HepG2 (cell line): Measurements from ENCODE around the gene JPH2. TPM values are rescaled to one million over a fixed set of nuclear protein-coding genes. Genes with fewer than 3 reads are reported as not detected.

Experiments used
- CC2D1A ChIP-seq: sonication (generic); formaldehyde crosslinking; IDR thresholded peaks from 2 replicates; pipeline ENCODE4 v1.8.1; 2023; ENCODE audit warnings: mild to moderate bottlenecking, missing genetic modification reagents
- GATA4 ChIP-seq: sonication (generic); IDR thresholded peaks from 2 replicates; pipeline ENCODE4 v1.6.1; 2016; ENCODE audit warnings: antibody characterized with exemption, low read depth, borderline replicate concordance
- MAF1 ChIP-seq: sonication (generic); formaldehyde crosslinking; IDR thresholded peaks from 2 replicates; pipeline ENCODE4 v1.5.0; 2020; ENCODE audit warnings: missing genetic modification reagents, borderline replicate concordance
- MZF1 ChIP-seq: sonication (generic); formaldehyde crosslinking; IDR thresholded peaks from 2 replicates; pipeline ENCODE4 v1.8.1; 2023; ENCODE audit warnings: mild to moderate bottlenecking, missing genetic modification reagents, borderline replicate concordance
- NFKBIZ ChIP-seq: IDR thresholded peaks from 2 replicates; pipeline ENCODE4 v1.6.1; 2018; ENCODE audit warnings: missing genetic modification reagents, missing compliant biosample characterization
- NFYB ChIP-seq: sonication (generic); formaldehyde crosslinking; IDR thresholded peaks from 2 replicates; pipeline ENCODE4 v1.4.0; 2020; ENCODE audit warnings: missing genetic modification reagents
- PHF21A ChIP-seq: sonication (generic); formaldehyde crosslinking; IDR thresholded peaks from 2 replicates; pipeline ENCODE4 v1.5.0; 2020; ENCODE audit warnings: mild to moderate bottlenecking, missing genetic modification reagents
- POLR2AphosphoS5 ChIP-seq: IDR thresholded peaks from 2 replicates; pipeline ENCODE4 v1.6.1; 2012; ENCODE audit warnings: low read depth, low read length
- PRMT3 ChIP-seq: sonication (generic); formaldehyde crosslinking; IDR thresholded peaks from 2 replicates; pipeline ENCODE4 v1.8.1; 2022; ENCODE audit warnings: low read depth, mild to moderate bottlenecking, moderate library complexity, missing genetic modification reagents, borderline replicate concordance
- REPIN1 ChIP-seq: sonication (generic); formaldehyde crosslinking; IDR thresholded peaks from 2 replicates; pipeline ENCODE4 v1.8.0; 2022; ENCODE audit warnings: missing genetic modification reagents, low read depth, mild to moderate bottlenecking, borderline replicate concordance
- TOPORS ChIP-seq: sonication (generic); formaldehyde crosslinking; IDR thresholded peaks from 2 replicates; pipeline ENCODE4 v1.8.0; 2023; ENCODE audit warnings: mild to moderate bottlenecking, missing genetic modification reagents
- ZBTB42 ChIP-seq: sonication (generic); formaldehyde crosslinking; IDR thresholded peaks from 2 replicates; pipeline ENCODE4 v1.5.0; 2020; ENCODE audit warnings: mild to moderate bottlenecking, missing genetic modification reagents
- ZNF562 ChIP-seq: sonication (generic); formaldehyde crosslinking; IDR thresholded peaks from 2 replicates; pipeline ENCODE4 v1.8.0; 2022; ENCODE audit warnings: missing genetic modification reagents, borderline replicate concordance
- ZNF629 ChIP-seq: sonication (generic); formaldehyde crosslinking; conservative IDR thresholded peaks from 2 replicates; pipeline ENCODE4 v1.5.0; 2020; ENCODE audit warnings: missing genetic modification reagents
- ZNF720 ChIP-seq: sonication (generic); formaldehyde crosslinking; IDR thresholded peaks from 2 replicates; pipeline ENCODE4 v1.4.0; 2020; ENCODE audit warnings: missing genetic modification reagents
- ZNF75D ChIP-seq: sonication (generic); formaldehyde crosslinking; IDR thresholded peaks from 2 replicates; pipeline ENCODE4 v1.8.1; 2023; ENCODE audit warnings: missing genetic modification reagents, mild to moderate bottlenecking, borderline replicate concordance
- ZNF766 ChIP-seq: sonication (generic); formaldehyde crosslinking; IDR thresholded peaks from 2 replicates; pipeline ENCODE4 v1.5.0; 2020; ENCODE audit warnings: missing genetic modification reagents, borderline replicate concordance
- polyA plus RNA-seq, 8 experiments: library from polyadenylated mRNA; depleted of rRNA in 3 of 8; stranded (reverse) in 7 of 8; unstranded in 1 of 8; fragments of >200 nt; fragmentation: Illumina TruSeq in 4 of 8; extraction: Trizol in 4 of 8; gene quantifications; 2 replicates each; pipeline versions ENCODE4 v1.2.1 to v1.2.3, GENCODE V29; 2011 to 2016; ENCODE audit warnings: low read depth in 4 of 8, missing spikeins in 1 of 8, mixed read lengths in 1 of 8; ENCODE audit not compliant: insufficient read depth in 1 of 8
- total RNA-seq, 5 experiments: library from RNA; depleted of rRNA; stranded (reverse); fragments of >200 nt; fragmentation: Illumina TruSeq; extraction: Trizol; gene quantifications; 2 replicates each; pipeline ENCODE4 v1.2.3, GENCODE V29; 2016; ENCODE audit warnings: low read depth in 1 of 5
- TF ChIP-seq, protein P1 (sequence below): sonication (generic); formaldehyde crosslinking; conservative IDR thresholded peaks from 2 replicates; pipeline ENCODE4 v1.4.0; 2020; ENCODE audit warnings: mild to moderate bottlenecking, missing genetic modification reagents, moderate library complexity
- TF ChIP-seq, protein P2 (sequence below): sonication (generic); formaldehyde crosslinking; IDR thresholded peaks from 2 replicates; pipeline ENCODE4 v1.4.0; 2020; ENCODE audit warnings: mild to moderate bottlenecking, missing genetic modification reagents
- TF ChIP-seq, protein P3 (sequence below): sonication (generic); formaldehyde crosslinking; IDR thresholded peaks from 2 replicates; pipeline ENCODE4 v1.5.0; 2020; ENCODE audit warnings: mild to moderate bottlenecking, low read depth, missing genetic modification reagents, borderline replicate concordance

The JPH2 gene
- total and polyA plus RNA-seq, 2 of the 13 experiments (the other 11 are each of a cell fraction or from before 2014, with no cell fraction given): 0.42 TPM; not detected in 1

DNA sequence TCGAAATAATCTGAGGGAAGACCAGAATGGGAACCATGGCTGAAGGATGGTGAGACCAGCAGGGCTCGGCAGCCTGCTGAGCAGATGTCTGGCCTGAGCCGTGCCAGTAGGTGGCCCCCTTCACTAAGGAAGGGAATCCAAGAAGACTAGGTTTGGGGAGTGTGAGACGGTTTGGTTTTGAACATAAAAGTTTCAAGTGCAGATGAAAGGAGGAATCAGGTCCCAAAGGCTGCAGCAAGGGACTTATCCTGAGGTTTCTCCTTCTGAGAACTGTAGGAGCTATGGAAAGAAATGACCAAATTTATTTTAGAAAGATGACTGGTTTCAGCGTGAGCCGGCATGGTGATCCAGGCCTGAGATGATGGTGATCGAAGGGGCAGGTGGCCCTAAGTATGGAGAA lies 28.1 kb upstream of the JPH2 start (continued):
- TF ChIP-seq ZBTB42 (CRISPR knock-in tag): no peak
- TF ChIP-seq NFYB (CRISPR knock-in tag): no peak
- TF ChIP-seq MAF1: no peak
- TF ChIP-seq ZNF75D (CRISPR knock-in tag): no peak
- TF ChIP-seq ZNF629 (CRISPR knock-in tag): no peak
- TF ChIP-seq ZNF766: no peak
- TF ChIP-seq MZF1: no peak
- no peak for TF ChIP-seq REPIN1 (CRISPR knock-in tag)
- no peak for TF ChIP-seq TOPORS (CRISPR knock-in tag)
- TF ChIP-seq ZNF720 (CRISPR knock-in tag): no peak
- no peak for TF ChIP-seq GATA4
- TF ChIP-seq, protein P1, sequence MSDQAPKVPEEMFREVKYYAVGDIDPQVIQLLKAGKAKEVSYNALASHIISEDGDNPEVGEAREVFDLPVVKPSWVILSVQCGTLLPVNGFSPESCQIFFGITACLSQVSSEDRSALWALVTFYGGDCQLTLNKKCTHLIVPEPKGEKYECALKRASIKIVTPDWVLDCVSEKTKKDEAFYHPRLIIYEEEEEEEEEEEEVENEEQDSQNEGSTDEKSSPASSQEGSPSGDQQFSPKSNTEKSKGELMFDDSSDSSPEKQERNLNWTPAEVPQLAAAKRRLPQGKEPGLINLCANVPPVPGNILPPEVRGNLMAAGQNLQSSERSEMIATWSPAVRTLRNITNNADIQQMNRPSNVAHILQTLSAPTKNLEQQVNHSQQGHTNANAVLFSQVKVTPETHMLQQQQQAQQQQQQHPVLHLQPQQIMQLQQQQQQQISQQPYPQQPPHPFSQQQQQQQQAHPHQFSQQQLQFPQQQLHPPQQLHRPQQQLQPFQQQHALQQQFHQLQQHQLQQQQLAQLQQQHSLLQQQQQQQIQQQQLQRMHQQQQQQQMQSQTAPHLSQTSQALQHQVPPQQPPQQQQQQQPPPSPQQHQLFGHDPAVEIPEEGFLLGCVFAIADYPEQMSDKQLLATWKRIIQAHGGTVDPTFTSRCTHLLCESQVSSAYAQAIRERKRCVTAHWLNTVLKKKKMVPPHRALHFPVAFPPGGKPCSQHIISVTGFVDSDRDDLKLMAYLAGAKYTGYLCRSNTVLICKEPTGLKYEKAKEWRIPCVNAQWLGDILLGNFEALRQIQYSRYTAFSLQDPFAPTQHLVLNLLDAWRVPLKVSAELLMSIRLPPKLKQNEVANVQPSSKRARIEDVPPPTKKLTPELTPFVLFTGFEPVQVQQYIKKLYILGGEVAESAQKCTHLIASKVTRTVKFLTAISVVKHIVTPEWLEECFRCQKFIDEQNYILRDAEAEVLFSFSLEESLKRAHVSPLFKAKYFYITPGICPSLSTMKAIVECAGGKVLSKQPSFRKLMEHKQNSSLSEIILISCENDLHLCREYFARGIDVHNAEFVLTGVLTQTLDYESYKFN (CRISPR knock-in tag): no peak
- TF ChIP-seq PRMT3 (CRISPR knock-in tag): no peak
- no peak for TF ChIP-seq PHF21A (CRISPR knock-in tag)
- no peak for TF ChIP-seq NFKBIZ
- TF ChIP-seq ZNF562 (CRISPR knock-in tag): no peak
- TF ChIP-seq POLR2AphosphoS5: no peak
- no peak for TF ChIP-seq CC2D1A
- TF ChIP-seq, protein P2, sequence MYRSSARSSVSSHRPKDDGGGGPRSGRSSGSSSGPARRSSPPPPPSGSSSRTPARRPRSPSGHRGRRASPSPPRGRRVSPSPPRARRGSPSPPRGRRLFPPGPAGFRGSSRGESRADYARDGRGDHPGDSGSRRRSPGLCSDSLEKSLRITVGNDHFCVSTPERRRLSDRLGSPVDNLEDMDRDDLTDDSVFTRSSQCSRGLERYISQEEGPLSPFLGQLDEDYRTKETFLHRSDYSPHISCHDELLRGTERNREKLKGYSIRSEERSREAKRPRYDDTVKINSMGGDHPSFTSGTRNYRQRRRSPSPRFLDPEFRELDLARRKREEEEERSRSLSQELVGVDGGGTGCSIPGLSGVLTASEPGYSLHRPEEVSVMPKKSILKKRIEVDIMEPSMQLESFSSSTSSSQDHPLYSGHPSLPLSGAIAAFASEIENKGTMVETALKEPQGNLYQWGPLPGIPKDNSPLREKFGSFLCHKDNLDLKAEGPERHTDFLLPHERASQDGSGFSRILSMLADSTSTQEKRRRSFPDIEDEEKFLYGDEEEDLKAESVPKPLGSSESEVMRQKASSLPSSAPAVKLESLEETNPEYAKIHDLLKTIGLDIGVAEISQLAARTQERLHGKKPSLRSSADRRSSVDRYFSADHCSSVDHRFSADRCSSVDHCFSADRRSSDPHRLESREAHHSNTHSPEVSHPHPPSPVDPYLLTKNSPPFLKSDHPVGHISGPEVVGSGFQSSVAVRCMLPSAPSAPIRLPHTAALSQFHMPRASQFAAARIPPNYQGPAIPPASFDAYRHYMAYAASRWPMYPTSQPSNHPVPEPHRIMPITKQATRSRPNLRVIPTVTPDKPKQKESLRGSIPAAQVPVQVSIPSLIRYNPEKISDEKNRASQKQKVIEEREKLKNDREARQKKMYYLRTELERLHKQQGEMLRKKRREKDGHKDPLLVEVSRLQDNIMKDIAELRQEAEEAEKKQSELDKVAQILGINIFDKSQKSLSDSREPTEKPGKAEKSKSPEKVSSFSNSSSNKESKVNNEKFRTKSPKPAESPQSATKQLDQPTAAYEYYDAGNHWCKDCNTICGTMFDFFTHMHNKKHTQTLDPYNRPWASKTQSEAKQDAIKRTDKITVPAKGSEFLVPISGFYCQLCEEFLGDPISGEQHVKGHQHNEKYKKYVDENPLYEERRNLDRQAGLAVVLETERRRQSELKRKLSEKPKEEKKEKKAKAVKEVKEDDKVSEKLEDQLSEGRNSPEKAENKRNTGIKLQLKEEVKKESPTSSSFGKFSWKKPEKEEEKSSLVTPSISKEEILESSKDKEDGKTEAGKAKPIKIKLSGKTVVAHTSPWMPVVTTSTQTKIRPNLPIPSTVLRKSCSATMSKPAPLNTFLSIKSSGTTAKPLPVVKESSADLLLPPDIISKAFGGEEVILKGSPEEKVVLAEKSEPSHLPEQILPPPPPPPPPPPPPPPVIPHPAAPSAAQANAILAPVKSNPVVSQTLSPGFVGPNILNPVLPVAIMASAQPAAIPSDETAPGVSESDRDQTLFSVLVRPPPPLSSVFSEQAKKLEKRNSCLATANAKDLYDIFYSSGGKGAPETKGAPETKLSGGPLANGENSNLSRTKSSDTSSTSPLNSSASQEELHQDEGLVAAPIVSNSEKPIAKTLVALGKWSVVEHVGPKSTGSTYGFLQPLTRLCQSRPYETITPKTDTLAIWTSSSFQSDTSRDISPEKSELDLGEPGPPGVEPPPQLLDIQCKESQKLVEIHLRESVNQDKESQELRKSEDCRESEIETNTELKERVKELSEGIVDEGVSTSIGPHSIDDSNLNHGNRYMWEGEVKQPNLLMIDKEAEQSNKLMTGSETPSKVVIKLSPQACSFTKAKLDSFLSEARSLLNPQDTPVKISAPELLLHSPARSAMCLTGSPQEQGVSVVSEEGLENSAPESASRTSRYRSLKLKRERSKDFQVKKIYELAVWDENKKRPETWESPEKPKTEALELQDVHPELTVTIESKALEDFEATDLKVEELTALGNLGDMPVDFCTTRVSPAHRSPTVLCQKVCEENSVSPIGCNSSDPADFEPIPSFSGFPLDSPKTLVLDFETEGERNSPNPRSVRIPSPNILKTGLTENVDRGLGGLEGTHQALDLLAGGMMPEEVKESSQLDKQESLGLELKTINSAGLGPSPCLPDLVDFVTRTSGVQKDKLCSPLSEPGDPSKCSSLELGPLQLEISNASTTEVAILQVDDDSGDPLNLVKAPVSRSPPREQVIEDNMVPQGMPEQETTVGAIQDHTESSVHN: no peak
- TF ChIP-seq, protein P3, sequence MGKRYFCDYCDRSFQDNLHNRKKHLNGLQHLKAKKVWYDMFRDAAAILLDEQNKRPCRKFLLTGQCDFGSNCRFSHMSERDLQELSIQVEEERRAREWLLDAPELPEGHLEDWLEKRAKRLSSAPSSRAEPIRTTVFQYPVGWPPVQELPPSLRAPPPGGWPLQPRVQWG (CRISPR knock-in tag): no peak
